ENCODE data around the gene INPP4A.

INPP4A gene

DNA sequence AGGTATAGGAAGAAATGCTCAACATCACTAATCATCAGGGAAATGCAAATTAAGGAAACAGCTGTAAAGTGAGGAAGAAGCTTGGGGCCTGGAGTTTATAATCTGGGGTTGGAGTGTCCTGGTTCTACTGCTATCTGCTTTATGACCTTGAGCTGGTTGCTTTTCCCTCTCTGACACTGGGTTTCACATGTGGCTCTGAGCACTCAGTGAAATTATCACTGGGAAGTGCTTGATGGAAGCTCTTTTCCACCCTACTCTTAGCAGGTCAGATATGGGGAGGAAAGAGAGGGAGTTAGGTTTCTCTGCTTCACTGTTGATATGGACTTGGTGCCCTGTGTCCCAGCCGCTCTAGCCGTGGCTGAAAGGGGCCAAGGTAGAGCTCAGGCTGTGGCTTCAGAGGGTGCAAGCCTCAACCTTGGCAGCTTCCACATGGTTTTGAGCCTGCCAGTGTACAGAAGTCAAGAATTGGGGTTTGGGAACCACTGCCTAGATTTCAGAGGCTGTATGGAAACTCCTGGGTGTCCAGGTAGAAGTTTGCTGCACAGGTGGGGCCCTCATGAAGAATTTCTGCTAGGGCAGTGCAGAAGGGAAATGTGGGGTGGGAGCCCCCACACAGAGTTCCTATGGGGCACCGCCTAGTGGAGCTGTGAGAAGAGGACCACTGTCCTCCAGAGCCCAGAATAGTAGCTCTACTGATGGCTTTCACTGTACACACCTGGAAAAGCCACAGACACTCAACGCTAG is 52.3 kb downstream of the INPP4A start:
- DNase-seq, result no peak

GRCh38 chr2:98498703-98499440 is 54.2 kb downstream of the INPP4A start:
- DNase-seq, result no peak

GRCh38 chr2:98500561-98500960 is 55.9 kb downstream of the INPP4A start:
- DNase-seq, result no peak

GRCh38 chr2:98501223-98501622 is 56.6 kb downstream of the INPP4A start:
- peak in 1 of 2 experiments; percentile 5 for DNase-seq

- peak in 1 of 2 experiments; percentile 14 for DNase-seq
Measured at GRCh38 chr2:98501876-98502275, 57.2 kb downstream of the INPP4A start.

- no peak for DNase-seq
Measured at GRCh38 chr2:98502556-98503335, 58.1 kb downstream of the INPP4A start.

DNA sequence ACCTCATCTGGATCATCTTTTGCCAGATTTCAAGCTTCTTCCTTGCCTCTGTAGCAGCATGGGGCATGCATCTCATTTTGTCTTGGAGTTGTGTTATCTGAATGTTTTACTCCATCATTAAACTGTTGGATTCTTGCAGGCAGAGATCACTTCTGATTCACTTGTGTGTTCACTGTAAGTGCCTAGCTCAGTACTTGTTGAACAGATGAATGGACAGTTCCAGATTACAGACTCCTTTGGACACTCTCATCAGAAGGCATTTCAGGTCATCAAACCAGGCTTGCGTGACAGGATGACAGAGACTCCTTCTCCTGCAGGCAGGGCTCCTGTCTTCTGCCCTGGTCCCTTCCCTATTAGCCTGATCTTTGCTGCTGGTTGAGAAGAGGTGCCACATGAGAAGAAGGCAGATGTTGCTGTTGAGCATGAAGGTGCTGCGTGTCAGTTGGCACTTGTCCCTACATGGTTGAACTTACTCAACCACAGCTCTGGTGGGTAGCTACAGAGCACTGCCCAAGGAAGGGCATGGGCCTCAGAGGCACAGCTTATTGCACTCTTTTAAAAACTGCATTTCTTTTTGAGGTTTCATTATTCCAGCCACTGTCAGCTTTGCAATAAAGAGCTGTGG is 58.9 kb downstream of the INPP4A start:
- DNase-seq, result no peak

- no peak for DNase-seq
Measured at GRCh38 chr2:98504381-98505109, 59.9 kb downstream of the INPP4A start.

- DNase-seq, result no peak
Measured at GRCh38 chr2:98505311-98505808, 60.7 kb downstream of the INPP4A start.

DNA sequence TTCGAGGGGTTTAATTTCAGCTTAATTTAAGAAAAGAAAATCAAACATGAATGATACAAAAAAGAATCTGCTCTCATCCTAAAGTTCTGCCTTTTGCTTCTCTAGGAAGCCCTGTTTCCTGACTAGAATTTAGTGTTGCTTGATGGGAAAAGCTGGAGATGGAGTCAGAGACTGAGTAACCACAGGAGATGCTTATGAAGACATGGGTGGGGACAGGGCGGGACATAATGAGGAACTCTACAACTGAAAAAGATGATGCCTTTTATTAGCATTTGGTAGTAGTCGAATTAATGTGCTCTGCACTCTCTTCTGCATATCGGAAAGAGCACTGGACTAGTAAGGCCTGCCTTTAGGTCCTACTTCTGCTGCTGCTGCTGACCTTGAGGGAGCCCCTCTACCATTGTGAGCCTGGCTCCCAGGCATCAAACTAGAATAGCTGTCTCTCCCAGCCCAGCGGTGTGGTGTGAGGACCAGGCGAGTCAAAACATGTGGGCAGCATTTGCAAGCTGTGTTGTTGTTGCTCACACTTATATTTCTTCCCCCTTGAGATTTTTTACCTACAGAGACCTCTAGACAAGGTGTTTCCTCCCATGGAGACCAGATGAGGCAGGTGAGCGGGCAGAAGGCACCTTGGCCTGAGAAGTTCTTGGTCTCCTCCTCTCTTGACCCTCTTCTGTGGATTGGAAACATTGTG is 61.5 kb downstream of the INPP4A start:
- no peak for DNase-seq

GRCh38 chr2:98506881-98507280 is 62.2 kb downstream of the INPP4A start:
- no peak for DNase-seq

DNA sequence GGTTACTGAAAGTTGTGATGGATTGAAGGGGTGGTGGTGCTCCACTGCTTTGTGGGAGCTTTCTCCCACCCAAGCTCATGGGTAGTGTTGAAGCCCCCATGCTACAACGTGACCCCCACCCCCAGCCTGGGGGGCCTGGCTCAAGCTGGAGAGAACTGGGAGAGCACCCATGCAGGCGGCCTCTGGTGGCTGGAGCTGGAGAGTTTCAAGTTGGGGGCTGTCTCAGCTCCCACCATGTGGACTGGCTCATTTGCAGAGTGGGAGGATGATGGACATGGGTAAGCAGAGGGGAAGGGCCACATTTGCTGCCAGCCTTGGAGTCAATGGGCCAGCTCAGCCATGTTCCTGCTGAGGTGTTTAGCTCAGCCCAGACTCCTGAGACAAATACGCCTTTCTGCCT is 62.8 kb downstream of the INPP4A start:
- DNase-seq, result no peak

DNA sequence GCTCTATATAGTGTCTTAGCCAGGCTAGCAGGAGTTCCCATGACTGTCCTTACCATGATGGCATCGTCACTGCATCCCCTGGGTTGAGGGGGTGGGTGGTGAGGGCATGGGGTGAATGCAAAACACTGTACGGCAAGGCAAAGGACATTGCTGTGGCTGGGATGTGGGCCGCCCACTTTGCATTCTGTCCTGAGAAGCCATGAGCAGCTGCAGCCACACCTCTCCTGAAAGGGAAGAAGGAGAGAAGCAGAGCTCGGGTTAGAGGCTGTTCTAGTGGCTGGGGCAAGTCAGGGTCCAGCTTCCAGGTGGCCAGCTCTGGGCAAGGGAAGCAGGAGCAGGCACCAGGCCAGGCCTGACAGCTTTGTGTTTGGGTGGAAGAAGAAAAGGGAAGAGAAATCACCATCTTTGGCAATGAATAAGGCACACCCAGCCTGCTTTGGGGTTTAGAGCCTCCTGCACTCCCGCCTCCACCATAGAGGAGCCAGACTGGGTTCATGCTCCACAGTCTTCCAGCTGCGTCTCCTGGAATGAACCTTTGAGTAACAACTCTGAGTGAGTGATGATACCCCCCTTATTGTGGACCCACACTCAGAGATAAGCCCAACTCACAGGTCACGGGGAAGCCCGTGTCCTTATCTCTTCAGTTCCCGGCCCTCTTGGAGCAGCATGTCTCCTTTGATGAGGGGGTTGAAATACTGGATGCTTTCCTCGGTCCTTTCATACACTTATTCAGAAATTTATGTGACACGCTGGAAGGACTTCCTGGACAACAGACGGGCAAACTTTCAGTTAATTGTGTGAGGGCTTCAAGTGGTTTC is 63.4 kb downstream of the INPP4A start:
- no peak for DNase-seq

GRCh38 chr2:98508709-98509066 is 64.0 kb downstream of the INPP4A start:
- DNase-seq, result peak; percentile 68 to 73

- no peak for DNase-seq
Measured at GRCh38 chr2:98509542-98510321, 65.1 kb downstream of the INPP4A start.

DNA sequence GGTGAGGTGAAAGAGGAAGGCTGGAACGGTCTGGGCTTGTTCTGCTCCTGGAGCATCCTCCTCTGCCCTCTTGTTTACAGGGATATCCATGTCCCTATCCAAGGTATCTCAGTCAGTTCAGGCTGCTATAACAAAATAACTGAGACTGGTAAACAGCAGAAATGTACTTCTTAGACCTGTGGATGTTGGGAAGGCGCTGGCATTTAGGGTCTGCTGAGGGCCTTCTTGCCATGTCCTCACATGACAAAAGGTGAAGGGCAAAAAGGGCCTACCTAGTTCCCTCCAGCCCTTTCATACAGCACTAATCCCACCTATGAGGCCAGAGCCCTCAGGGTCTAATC is 65.6 kb downstream of the INPP4A start:
- DNase-seq, result no peak

GRCh38 chr2:98511981-98512380 is 67.3 kb downstream of the INPP4A start:
- DNase-seq, result no peak

GRCh38 chr2:98512699-98513098 is 68.0 kb downstream of the INPP4A start:
- no peak for DNase-seq

- no peak for DNase-seq
Measured at GRCh38 chr2:98514096-98514639, 69.5 kb downstream of the INPP4A start.

GRCh38 chr2:98514879-98515249 is 70.2 kb downstream of the INPP4A start:
- DNase-seq, result no peak

Measured in activated T-cell treated with anti-CD3 and anti-CD28 coated beads, Interleukin-2, amount 50 U/mL, for 48 hours (primary cell).